ENCODE measurements around the gene MAEL. TPM values are rescaled to one million over a fixed set of nuclear protein-coding genes. Genes with fewer than 3 reads are reported as not detected.
"Not testable (repeated sequence)": the region's sequence is repeated elsewhere in the genome, so short reads cannot be mapped to it uniquely, and the experiment has no call there.

The MAEL gene
- total RNA-seq, 2 donors from 2014 or later, result 0.32 to 32.7 TPM

DNA sequence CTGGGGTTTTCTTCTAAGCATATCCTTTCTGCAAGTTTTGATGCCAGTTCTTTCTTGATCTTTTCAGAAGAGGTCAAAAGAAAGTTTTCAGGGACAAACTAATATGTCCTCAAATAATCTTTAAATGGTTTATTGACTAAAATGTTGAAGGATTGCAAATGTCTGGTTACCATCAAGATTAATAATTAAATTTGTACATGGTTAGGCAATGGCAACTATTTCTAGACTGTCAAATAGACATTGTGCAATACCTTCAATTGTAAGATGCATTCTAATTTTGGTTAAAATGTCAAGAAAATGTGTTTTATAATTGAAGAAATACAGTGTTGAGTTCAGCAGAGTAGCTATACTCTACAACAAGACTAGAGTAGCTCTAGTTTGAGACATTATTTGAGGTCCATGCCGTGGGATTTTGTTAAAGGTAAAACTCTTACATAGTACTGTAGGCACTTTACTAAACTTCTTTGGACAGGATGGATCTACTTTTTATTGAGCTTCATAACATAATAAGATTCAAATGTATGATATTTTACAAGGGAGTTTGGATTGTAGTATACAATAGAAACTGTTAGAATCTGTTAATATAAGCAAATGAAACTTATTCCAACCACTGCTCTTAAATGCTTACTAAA is 22.6 kb downstream of the MAEL start:
- no peaks in the 10 kb centered on the region for H3K9me3 ChIP-seq
- no peak overlapping the region for H3K27ac ChIP-seq
- H3K4me1 ChIP-seq (replicated peaks), result no peaks in the 10 kb centered on the region

DNA sequence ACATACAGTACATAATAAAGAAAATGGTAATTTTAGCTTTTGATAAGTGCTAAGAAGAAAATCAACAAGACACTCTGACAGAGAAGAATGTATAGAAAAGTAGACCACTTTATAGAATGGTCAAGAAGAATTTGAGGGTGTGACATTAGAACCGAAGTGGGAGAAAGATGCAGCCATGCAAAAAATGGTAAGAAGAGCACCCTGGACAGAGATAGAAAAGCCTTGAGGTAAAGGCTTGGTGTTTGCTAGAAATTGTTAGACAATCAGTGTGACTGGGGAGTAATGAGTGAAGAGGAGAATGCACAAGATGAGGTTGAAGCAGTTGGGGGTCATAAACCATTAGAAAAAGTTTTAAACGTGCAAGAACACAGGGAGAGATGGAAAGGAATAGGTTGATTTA is 23.5 kb downstream of the MAEL start:
- intact Hi-C loops (cut with DNase I), result no loop called here
- no peaks in the 10 kb centered on the region for H3K4me1 ChIP-seq (replicated peaks)
- no peak for TF ChIP-seq POLR2A (IDR thresholded peaks at IDR 0.05)
- TF ChIP-seq, protein P1, sequence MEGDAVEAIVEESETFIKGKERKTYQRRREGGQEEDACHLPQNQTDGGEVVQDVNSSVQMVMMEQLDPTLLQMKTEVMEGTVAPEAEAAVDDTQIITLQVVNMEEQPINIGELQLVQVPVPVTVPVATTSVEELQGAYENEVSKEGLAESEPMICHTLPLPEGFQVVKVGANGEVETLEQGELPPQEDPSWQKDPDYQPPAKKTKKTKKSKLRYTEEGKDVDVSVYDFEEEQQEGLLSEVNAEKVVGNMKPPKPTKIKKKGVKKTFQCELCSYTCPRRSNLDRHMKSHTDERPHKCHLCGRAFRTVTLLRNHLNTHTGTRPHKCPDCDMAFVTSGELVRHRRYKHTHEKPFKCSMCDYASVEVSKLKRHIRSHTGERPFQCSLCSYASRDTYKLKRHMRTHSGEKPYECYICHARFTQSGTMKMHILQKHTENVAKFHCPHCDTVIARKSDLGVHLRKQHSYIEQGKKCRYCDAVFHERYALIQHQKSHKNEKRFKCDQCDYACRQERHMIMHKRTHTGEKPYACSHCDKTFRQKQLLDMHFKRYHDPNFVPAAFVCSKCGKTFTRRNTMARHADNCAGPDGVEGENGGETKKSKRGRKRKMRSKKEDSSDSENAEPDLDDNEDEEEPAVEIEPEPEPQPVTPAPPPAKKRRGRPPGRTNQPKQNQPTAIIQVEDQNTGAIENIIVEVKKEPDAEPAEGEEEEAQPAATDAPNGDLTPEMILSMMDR (IDR thresholded peaks at IDR 0.05), result no peak
- no peak for TF ChIP-seq POLR2AphosphoS5 (IDR thresholded peaks at IDR 0.05)
- no peak overlapping the region for H3K4me3 ChIP-seq
- H3K9me3 ChIP-seq, result no peaks in the 10 kb centered on the region
- no peaks in the 10 kb centered on the region for H3K36me3 ChIP-seq
- WGBS, result 69% methylated on average over 2 of the region's 2 CpGs
- no peaks in the 10 kb centered on the region for H3K27me3 ChIP-seq (replicated peaks; ENCODE audit: insufficient read depth)
- no peak overlapping the region for H3K27ac ChIP-seq
- DNase-seq (ENCODE audit: low spot score), result no peak

More for the DNA sequence above, 22.6 kb downstream of the MAEL start:
- Histone ChIP-seq H3K4me3 (no peak overlapping the region), H3K36me3 (no peaks in the 10 kb centered on the region), H3K27me3 (replicated peaks; ENCODE audit: insufficient read depth) (no peaks in the 10 kb centered on the region)
- no peak for TF ChIP-seq POLR2AphosphoS5 (IDR thresholded peaks at IDR 0.05)
- no peak for DNase-seq (ENCODE audit: low spot score)
- intact Hi-C loops (cut with DNase I), result no loop called here
- 100% methylated on average over 1 of the region's 1 CpG for WGBS

DNA sequence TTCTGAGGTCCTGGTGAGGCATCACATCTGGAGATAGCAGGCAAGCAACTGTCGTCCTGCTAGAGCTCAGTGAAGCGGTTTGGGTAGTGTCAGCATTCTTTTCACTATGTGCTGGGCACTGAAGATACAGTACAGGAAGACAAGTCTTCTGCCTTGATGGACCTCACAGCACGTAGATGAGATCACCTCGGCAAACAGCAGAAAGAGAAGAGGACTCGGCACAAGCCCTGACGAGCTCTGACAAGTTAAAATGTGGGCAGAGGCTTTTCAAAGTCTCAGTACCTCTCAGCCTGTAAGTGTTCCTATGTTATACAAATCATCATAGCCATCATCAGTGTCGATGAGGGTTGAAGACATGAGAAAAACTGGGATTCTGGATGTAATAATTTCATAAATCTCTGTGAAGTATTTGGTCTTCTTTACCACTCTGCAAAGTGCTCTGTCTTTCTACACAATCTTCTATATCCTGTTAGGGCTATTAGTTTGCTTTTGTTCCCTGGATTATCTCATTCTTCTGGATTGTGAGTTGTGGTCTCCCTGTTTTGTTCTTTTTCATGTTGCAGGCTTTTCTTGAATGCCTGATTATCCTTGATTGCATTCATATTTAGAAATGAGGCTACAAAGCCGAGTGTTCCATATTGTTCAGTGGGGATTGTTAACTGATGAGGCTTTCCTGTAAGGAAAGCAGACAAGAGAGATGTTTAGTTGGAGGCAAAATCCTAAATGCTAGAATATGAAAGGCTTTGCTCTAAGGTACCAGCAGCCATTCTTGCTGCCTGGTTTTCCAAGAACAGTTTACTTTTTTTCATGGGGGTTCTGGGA is 24.2 kb downstream of the MAEL start:
- Histone ChIP-seq H3K27me3 (replicated peaks; ENCODE audit: insufficient read depth) (no peaks in the 10 kb centered on the region), H3K36me3 (no peaks in the 10 kb centered on the region), H3K4me1 (replicated peaks) (no peaks in the 10 kb centered on the region), H3K4me3 (no peak overlapping the region), H3K27ac (no peak overlapping the region), H3K9me3 (no peaks in the 10 kb centered on the region)
- TF ChIP-seq, protein P1 (IDR thresholded peaks at IDR 0.05), result no peak
- TF ChIP-seq POLR2A (IDR thresholded peaks at IDR 0.05), result no peak
- no peak for TF ChIP-seq POLR2AphosphoS5 (IDR thresholded peaks at IDR 0.05)
- 58% methylated on average over 8 of the region's 8 CpGs for WGBS
- intact Hi-C loops (cut with DNase I), result no loop called here
- DNase-seq (ENCODE audit: low spot score), result no peak

DNA sequence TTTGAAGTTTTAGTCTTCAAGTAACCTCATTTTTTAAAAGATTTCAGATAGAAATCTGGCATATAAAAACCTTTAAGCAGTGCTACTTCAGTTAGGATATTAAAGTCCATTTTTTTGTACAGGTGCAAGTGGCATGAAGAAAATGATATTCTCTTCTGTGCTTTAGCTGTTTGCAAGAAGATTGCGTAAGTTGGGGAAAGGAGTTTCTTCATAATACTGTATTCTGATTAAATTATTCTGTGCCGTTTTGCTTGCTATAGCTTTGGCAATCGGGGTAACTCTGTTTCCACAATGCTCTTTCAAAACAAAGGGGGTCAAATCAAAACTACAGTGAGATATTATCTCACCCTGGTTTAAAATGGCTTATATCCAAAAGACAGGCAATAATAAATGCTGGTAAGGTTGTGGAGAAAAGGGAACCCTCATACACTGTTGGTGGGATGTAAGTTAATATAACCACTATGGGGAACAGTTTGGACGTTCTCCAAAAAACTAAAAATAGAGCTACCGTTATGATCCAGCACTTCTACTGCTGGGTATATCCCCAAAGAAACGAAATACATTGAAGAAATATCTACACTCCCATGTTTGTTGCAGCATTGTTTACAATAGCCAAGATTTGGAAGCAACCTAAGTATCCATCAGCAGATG is 27.1 kb downstream of the MAEL start:
- Histone ChIP-seq H3K27ac (no peak overlapping the region), H3K27me3 (replicated peaks; ENCODE audit: insufficient read depth) (no peaks in the 10 kb centered on the region), H3K9me3 (no peaks in the 10 kb centered on the region), H3K4me1 (replicated peaks) (no peaks in the 10 kb centered on the region), H3K4me3 (no peak overlapping the region), H3K36me3 (no peaks in the 10 kb centered on the region)
- intact Hi-C loops (cut with DNase I), result no loop called here
- TF ChIP-seq, protein P1 (IDR thresholded peaks at IDR 0.05), result no peak
- no peak for TF ChIP-seq POLR2AphosphoS5 (IDR thresholded peaks at IDR 0.05)
- TF ChIP-seq POLR2A (IDR thresholded peaks at IDR 0.05), result no peak
- 45% methylated on average over 6 of the region's 6 CpGs for WGBS
- DNase-seq (ENCODE audit: low spot score), result no peak

DNA sequence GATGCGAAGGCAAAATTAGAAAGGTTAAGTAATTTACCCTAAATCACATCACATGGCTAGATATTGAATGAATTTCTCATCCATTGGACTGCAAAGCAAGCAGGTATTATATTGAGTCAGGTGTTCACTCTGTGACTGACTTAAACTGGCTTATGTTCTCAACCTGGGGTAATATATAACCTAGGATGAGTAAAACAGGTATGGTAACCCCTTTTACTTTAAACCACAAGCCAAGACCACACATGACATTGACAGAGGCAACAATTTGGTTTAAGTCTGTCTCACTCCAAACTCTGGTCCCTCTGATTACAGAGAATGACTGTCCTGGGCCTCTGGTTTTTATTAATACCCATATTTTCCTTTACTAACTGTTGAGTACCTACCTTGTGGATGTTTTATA is 33.3 kb downstream of the MAEL start:
- 94% methylated on average over 1 of the region's 1 CpG for WGBS
- H3K4me1 ChIP-seq (replicated peaks), result no peaks in the 10 kb centered on the region
- TF ChIP-seq POLR2A (IDR thresholded peaks at IDR 0.05) (no peak), POLR2AphosphoS5 (IDR thresholded peaks at IDR 0.05) (no peak)
- TF ChIP-seq, protein P1 (IDR thresholded peaks at IDR 0.05), result no peak

DNA sequence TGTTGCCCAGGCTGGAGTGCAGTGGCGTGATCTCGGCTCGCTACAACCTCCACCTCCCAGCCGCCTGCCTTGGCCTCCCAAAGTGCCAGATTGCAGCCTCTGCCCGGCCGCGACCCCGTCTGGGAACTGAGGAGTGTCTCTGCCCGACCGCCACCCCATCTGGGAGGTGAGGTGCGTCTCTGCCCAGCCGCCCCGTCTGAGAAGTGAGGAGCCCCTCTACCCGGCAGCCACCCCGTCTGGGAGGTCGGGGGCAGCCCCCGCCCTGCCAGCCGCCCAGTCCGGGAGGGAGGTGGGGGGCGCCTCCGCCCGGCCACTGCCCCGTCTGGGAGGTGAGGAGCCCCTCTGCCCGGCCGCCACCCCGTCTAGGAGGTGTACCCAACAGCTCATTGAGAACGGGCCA is 40.5 kb downstream of the MAEL start:
- intact Hi-C loops (cut with DNase I); H3K4me1 ChIP-seq (replicated peaks); DNase-seq (ENCODE audit: low spot score); H3K9me3 ChIP-seq; H3K27me3 ChIP-seq (replicated peaks; ENCODE audit: insufficient read depth); H3K4me3 ChIP-seq; H3K27ac ChIP-seq; H3K36me3 ChIP-seq: not testable (repeated sequence)
- 94% methylated on average over 27 of the region's 27 CpGs for WGBS

More for the DNA sequence above, 33.3 kb downstream of the MAEL start:
- no peak for DNase-seq (ENCODE audit: low spot score)
- Histone ChIP-seq H3K27me3 (replicated peaks; ENCODE audit: insufficient read depth) (no peaks in the 10 kb centered on the region), H3K27ac (no peak overlapping the region), H3K9me3 (no peaks in the 10 kb centered on the region), H3K36me3 (no peaks in the 10 kb centered on the region), H3K4me3 (no peak overlapping the region)
- intact Hi-C loops (cut with DNase I), result no loop called here

All from prostate gland (tissue), 2 donors.